Measurements from ENCODE around the gene TTC9B.
A peak's percentile ranks its signal among the peaks of the same experiment; 100 is the strongest.

DNA sequence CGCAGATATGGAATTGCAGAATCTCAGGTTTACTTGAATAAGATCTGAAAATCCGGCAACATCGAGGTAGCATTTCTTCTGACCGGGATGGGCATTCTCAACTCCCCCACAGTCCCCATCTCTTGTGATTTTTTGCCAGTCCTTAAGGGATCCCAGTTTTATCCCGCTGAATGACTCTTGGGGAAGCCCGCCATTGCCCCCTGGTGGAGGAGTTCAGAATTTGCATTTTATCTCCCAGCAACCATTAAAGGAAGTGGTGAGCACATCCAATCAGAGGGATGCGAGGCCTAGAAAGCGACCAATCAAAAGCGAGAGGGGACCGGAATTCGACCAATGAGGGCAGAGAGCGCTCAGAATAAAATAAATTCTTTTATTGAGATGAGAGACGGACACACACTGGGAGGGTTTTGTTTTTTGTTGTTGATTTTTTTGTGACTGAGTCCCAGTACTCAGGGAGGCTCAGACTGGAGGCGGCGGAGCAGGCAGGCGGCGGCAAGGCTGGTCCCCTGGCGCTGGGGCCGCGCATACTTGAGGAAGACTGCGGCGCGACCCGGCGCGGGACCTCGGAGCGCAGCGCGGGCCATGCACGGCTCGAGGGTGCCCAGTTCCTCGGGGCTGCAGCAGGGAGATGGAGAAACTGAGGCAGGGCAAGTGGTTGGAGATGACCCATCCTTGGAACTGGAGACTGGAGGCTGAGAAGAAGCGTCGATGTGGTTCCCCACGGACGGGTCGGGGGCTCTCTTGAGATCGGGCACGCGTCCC, 3.9 kb upstream of the TTC9B start:
- TF ChIP-seq CTCF (IDR thresholded peaks at IDR 0.05): peak; percentile 89
- TF ChIP-seq EZH2phosphoT487 (IDR thresholded peaks at IDR 0.05): no peak
- TF ChIP-seq EZH2 (IDR thresholded peaks at IDR 0.05): peak; percentile 9

Data from neural progenitor cell (in vitro differentiated cells).